Transverse colon (tissue), 4 donors: ENCODE measurements around the gene MAP4.

ENCODE experiments used
- EP300 ChIP-seq: sonication (generic); formaldehyde crosslinking; IDR thresholded peaks from one replicate; pipeline ENCODE4 v1.6.1; 2017; ENCODE audit warnings: antibody characterized with exemption, low read depth
- POLR2A ChIP-seq: fragments of 450-650 bp; IDR thresholded peaks from one replicate; pipeline ENCODE4 v1.6.1; 2016; ENCODE audit warnings: antibody characterized with exemption, mild to moderate bottlenecking, moderate library complexity
- POLR2AphosphoS5 ChIP-seq, 3 donors: sonication (generic); formaldehyde crosslinking; IDR thresholded peaks; one replicate each; pipeline ENCODE4 v1.6.1; 2016; ENCODE audit warnings: antibody characterized with exemption in 3 of 3
- TF ChIP-seq, protein P1 (sequence below), 5 experiments: fragments of 200-600 bp in 3 of 5; fragments of 450-650 bp in 2 of 5; sonication (generic) in 3 of 5; IDR thresholded peaks; 1 replicate in 2 of 5; 2 replicates in 3 of 5; pipeline ENCODE4 v1.5.1; 2016 to 2017; ENCODE audit warnings: antibody characterized with exemption in 5 of 5, inconsistent platforms in 3 of 5, mild to moderate bottlenecking in 2 of 5, moderate library complexity in 1 of 5

DNA sequence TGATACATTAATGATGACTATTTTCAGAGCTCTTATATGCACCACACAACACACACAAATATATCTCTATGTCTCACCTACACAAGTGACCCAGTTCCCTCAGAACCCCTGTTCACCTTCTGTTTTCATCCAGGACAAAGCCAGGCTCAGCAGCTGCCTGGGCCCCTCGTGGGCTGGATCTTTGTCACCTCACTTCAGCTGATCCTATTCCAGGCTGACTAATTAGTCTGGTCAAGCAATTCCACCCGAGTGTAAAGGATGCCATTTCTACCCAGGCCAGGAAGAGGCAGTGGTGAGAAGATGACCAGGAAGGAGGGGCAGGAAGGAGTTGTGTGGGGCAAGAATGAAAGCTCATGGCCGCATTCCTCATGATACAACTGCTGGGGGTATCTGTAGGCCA lies 151.0 kb downstream of the MAP4 start:
- TF ChIP-seq, protein P1, sequence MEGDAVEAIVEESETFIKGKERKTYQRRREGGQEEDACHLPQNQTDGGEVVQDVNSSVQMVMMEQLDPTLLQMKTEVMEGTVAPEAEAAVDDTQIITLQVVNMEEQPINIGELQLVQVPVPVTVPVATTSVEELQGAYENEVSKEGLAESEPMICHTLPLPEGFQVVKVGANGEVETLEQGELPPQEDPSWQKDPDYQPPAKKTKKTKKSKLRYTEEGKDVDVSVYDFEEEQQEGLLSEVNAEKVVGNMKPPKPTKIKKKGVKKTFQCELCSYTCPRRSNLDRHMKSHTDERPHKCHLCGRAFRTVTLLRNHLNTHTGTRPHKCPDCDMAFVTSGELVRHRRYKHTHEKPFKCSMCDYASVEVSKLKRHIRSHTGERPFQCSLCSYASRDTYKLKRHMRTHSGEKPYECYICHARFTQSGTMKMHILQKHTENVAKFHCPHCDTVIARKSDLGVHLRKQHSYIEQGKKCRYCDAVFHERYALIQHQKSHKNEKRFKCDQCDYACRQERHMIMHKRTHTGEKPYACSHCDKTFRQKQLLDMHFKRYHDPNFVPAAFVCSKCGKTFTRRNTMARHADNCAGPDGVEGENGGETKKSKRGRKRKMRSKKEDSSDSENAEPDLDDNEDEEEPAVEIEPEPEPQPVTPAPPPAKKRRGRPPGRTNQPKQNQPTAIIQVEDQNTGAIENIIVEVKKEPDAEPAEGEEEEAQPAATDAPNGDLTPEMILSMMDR (IDR thresholded peaks at IDR 0.05) = no peak
- TF ChIP-seq POLR2AphosphoS5 (IDR thresholded peaks at IDR 0.05) (no peak), POLR2A (no peak), EP300 (no peak)
